NOMO-1 treated with dmso at 0.1 percent for 144 hours (cell line): ENCODE results near the gene IMP4.

Experiments used
- DNase-seq: peaks from one replicate; lab custom pipeline; 2025; ENCODE audit not compliant: unreplicated experiment; lab: John Stamatoyannopoulos, UW

Gene IMP4

DNA sequence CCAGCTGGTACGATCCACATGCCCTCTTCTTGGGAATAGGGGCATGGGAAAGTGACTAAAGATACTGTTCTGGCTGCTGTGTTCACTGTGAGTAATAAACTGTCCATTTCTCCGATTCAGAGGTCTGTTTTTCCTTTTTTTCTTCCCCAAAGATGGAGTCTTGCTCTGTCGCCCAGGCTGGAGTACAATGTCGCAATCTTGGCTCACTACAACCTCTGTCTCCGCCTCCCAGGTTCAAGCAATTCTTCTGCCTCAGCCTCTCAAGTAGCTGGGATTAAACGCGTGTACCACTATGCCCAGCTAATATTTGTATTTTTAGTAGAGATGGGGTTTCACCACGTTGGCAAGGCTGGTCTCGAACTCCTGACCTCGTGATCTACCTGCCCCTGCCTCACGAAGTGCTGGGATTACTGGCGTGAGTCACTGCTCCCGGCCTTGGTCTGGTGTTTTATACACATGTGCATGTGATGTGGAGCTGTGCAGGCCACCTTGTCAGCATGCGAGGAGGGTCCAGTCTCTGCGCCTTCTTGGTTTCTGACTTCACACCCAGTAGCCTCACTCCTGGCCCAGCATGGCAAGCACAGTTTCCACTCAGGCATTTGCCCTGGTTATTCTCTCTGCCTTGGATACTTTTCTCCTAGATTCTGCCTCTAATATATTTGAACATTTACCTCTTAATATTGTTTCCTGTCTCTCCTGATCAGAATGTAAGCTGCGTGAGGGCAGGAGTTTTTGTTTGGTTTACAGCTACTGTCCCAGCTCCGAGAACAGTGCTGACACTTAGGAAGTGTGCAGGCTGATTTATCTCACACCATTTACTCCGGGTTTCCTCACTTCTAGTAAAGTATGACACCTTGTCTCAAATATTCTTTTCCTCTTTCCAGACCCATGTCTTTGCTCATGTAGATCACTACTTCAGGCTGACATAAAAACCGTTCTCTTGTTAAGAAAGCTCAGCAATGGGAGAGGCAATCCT lies 32.9 kb downstream of the IMP4 start:
- no peak for DNase-seq

- peak; percentile 16 for DNase-seq
These were observed 34.0 kb downstream of the IMP4 start for GRCh38 chr2:130376433-130377293.

DNA sequence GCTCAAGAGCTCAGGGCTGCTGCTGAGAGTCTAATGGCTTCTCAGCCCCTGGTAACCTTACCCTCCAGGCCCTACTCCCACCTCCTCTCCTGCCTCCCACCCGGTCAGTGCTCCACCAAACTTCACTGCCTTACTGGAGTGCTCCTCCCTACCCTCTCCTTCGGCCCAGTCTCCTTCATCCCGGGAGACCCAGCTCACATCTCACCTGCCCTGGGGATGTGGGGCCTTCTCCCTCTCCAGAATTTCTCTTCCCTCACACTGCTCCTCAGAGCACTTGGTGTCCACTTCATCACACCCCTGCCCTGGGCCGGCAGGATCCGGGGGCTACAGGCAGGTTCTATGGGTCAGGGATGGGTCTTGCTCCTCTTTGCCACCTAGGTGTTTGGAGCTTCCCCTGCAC lies 34.8 kb downstream of the IMP4 start:
- no peak for DNase-seq

DNA sequence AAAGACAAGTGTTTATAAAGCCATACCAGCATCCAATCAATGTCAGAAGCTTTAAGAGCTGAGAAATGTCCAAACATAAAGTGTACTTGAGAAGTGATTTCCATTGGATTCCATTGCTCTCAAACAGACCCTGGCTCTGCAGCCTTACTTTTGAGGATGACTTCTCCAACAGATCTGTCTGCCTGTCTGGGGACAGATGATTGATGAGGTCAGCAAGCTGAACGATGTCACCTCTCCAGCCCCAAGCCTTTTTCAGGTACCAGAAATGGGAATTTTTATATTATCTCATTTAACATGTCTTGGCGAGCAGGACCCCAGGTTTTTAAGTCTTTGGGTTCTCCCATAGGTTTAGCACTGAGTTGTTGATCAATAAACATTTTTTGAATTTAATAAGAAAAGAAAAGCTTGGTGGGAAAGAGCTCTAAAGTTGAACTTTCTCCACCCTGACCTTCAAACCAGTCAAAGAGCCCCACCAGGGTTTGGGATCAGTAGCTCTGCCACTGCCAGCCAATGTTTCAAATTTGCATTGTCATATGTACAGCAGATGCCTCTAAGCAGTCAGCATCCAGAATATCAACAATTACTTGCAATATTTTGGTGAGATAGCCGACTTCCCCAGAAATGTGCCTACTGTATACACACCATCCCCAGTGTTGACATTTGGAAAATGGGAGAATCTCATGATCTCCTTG lies 35.7 kb downstream of the IMP4 start:
- DNase-seq: no peak

DNA sequence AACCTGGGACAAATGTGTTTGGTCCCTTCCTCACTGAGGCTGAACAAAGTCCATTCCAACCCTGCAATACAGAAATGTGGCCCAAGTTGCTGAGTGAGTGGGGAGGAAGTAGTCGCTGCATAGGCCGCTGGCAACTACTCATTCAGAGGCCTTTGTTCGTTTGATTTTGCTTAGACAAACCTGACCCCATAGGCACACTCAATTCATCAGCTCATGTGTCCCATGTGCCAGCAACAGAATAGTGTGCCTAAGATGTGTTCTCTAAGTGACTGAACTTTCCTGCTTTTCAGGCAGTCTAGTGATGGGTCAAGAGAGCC lies 36.2 kb downstream of the IMP4 start:
- no peak for DNase-seq

DNA sequence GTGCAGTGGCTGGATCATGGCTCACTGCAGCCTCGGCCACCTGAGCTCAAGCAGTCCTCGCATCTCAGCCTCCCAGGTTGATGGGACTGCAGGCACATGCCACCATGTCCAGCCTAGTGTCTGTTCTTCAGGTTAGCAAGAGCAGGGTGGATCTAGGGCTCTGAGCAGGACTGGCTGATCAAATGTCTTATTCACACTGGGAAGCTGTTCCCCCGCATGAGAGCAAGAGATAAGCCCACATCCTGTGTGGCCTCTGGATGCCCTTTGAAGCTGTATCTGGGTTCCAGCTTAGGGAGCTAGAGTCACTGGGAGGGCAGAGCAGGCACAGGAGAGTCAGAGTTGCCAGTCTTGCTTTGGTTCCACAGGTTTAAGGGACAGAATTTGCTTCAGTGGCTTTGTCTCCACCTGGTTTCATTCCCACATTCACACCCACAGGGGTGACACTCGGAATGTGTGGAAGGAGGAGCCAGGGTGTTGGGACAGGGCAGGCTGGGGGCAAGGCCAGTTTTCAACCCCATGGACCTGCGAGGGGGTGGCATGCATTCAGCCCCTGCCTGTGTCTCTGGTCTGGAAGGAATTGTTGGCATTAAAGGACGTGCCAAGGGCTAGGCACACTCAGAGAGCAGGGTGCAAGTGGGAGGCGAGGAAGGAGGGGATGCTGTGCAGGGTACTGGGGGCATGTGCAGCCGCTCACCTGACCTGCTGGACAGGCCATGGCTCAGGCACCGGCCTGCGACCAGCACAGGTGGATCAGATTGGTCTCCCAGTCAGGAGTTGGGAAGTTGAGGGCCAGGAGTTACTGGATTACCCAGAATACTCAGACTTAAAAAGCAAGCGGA lies 37.6 kb downstream of the IMP4 start:
- no peak for DNase-seq

DNA sequence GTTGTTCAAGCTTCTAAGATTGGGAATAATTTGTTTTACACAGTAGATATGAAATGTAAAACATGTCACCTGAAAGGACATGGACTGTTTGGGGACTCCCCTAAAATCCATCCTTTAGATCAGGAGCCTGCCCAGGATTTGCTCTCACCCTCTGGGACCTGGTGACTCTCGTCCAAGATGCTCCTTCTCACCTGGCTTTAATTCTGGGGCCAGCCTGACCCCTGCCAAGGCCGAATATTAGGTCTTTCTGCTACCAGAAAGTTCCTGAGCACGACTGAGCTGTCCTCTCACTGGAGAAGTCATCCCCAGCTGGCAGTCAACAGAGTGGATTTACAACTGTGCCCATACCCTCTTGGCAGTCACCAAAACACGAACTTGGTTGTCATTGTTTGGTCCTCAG lies 38.4 kb downstream of the IMP4 start:
- no peak for DNase-seq

DNA sequence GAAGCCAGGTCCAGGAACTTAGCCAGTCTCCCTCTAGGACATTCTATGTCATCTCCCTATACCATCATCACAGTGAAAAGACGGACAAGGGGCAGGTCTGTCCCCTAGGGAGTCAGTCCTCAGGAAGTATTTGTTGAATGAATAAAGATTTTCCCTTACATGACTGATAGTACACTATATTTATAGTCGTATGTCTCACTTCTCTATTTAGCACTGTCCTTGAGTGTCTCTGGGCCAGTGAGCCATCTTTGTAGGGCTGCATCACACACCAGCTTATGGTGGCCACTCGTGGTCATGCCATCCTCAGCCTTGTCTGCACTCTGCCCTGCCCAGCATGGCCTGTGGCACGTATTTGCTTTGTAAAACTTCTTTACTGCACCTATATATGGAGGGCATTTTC lies 38.9 kb downstream of the IMP4 start:
- no peak for DNase-seq

GRCh38 chr2:130382313-130382917 lies 39.7 kb downstream of the IMP4 start:
- no peak for DNase-seq

- DNase-seq: peak; percentile 33
These were observed 43.0 kb downstream of the IMP4 start for GRCh38 chr2:130385709-130386108.

DNA sequence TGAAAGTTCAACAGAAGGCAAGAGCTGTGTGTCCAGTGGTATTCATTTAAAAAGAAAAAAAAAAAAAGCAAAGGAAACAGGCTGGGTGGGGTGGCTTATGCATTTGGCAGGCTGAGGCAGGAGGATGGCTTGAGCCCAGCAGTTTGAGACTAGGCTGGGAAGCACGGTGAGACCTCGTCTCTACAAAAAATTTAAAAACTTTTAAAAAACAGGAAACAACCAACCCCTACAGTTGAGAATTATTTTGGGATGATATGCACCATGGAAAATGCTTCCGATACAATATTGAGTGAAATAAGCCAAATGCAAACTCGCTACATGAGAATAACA lies 44.3 kb downstream of the IMP4 start:
- no peak for DNase-seq

DNA sequence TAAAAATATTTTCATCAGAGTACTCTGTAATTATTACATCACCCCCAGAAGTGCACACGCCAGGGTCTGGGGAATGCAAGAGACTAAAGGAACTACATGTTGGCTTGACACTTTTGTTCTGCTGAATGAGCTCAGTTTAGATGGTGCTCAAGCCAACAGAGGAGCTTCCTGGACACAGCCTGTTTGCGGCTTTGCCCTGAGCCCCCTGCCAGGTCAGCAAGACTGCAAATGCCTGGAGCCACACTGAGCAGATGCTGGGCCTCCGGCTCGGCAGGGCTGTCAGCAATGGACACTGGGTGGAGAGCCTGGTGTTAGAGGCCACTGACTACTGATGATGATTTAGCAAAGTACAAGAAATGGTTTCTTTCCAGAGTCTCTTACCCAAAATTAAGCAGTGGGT lies 45.1 kb downstream of the IMP4 start:
- DNase-seq: no peak

GRCh38 chr2:130388221-130388907 lies 45.7 kb downstream of the IMP4 start:
- DNase-seq: no peak

DNA sequence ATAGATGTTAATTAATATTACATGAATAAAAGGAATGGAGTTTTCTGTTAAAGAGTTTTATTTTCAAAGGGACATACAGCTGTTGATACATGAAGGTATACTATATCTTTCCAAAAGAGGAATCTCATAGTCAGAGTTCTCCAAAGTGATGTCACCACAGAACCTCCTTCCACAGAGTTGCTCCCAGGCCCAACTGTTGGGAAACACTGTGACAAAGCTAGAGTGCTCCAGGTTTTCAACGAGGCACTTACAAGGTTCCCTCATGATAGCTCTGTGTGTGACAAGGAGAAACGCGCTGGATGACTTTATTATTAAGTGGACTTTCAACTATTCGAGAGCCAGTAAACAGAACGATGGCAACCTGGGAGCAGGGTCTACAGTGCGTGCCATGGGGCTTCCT lies 46.7 kb downstream of the IMP4 start:
- DNase-seq: no peak

- no peak for DNase-seq
These were observed 47.1 kb downstream of the IMP4 start for GRCh38 chr2:130389783-130390182.

DNA sequence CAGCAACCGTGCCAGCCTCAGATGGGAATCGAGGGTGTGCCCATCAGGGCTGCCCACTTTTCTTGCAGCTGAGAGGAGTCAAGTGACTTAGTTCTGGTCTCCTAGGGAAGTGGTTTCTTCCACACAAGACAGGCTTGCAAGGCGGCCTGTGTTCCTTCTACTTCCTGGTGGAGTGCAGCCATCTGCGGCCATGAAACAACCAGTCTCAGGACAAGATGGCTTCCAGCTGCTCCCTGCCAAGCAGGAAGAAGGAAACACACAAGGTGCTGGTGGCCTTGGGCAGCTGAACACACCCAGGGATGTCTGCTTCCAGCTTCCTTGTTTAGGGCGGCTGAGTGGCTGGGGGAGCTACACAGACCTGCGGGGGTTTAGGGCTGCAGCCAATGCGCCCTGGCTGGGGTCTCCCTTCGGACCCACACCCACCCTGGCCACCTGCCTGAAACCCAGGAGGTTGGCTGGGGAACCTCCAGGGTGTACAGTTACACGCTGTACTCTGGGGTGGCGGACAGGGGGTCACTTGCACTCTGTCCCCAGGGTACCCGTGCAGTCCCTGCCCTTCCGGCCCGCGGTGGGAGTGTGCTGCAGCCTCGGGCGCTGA lies 47.9 kb downstream of the IMP4 start:
- DNase-seq: no peak

GRCh38 chr2:130391058-130391871 lies 48.6 kb downstream of the IMP4 start:
- DNase-seq: peak; percentile 63

DNA sequence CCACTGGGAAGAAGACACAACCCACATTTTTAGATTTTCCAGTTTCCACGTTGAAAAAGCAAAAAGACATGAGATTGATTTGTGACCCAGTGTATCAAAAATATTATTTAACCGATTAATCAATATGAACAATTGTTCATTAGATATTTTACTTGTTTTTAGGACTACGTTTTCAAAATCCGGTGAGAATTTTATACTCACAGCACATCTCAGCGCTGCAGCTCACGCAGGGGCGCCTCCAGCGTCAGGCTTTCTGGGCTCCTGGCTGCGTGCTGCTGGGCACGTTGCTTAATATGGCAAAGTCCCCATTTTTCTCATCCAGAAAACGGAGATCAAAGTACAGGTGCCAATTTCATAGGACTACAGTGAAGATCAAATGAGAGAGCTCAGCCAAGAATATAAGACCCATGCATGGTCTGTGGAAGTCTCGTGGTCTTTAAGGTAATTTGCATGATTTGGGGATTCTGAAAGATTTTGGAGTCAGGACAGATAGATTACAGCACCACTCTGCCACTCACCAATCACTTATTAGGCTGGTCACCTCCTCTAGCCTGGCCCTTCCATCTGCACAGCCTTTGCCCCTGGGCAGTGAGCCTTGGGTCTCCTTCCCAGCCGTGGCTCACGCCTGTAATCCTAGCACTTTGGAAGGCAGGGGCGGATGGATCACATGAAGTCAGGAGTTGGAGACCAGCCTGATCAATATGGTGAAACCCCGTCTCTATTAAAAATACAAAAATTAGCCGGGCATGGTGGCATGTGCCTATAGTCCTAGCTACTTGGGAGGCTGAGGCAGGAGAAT lies 49.4 kb downstream of the IMP4 start:
- DNase-seq: no peak
